PC-9 (cell line): ENCODE data around the gene CYBC1. TPM values are rescaled to one million over a fixed set of nuclear protein-coding genes. Genes with fewer than 3 reads are reported as not detected.
A peak's percentile ranks its signal among the peaks of the same experiment; 100 is the strongest.

Experiments
- BruUV-seq: library from RNA; stranded (reverse); fragments of 400-500 nt; replicated peaks from 2 replicates; lab custom pipeline; 2021; lab: Mats Ljungman, UMichigan
- CTCF ChIA-PET: fragments of 300-600 bp; sonication (Branson Sonifier 250); formaldehyde crosslinking; loops from one replicate; lab custom pipeline; 2022; ENCODE audit warnings: antibody characterized with exemption; lab: Charles Lee
- POLR2A ChIA-PET: fragments of 300-600 bp; sonication (Branson Sonifier 250); formaldehyde crosslinking; loops from one replicate; lab custom pipeline; 2022; ENCODE audit warnings: antibody characterized with exemption; ENCODE audit not compliant: unreplicated experiment; lab: Charles Lee
- DNase-seq, 2 experiments: peaks; one replicate each; pipeline versions ENCODE4 v3.0.0 to v3.0.0-alpha.2; 2015 to 2022; ENCODE audit warnings: mixed read lengths in 1 of 2
- H2AFZ ChIP-seq: fragments of 200-600 bp; sonication (generic); 2 replicates; pipeline ENCODE4 v1.8.1; 2017; ENCODE audit warnings: antibody characterized with exemption
- H3F3A ChIP-seq: fragments of 200-600 bp; sonication (generic); 2 replicates; pipeline ENCODE4 v1.8.1; 2017; ENCODE audit warnings: antibody characterized with exemption, mild to moderate bottlenecking, low read depth; ENCODE audit not compliant: insufficient read depth
- H3K27ac ChIP-seq: fragments of 200-600 bp; sonication (generic); 2 replicates; pipeline ENCODE4 v1.6.1; 2016; ENCODE audit warnings: mixed run types
- H3K27me3 ChIP-seq: fragments of 200-600 bp; sonication (generic); 2 replicates; pipeline ENCODE4 v1.6.1; 2016; ENCODE audit warnings: low read depth, mixed run types; ENCODE audit not compliant: insufficient read depth
- H3K36me3 ChIP-seq: fragments of 200-600 bp; sonication (generic); 2 replicates; pipeline ENCODE4 v1.6.1; 2016; ENCODE audit warnings: low read depth, mixed run types
- H3K4me1 ChIP-seq: fragments of 200-600 bp; sonication (generic); replicated peaks from 2 replicates; pipeline ENCODE4 v1.6.1; 2016; ENCODE audit warnings: mixed run types; ENCODE audit not compliant: insufficient read depth
- H3K4me2 ChIP-seq: fragments of 200-600 bp; sonication (generic); 2 replicates; pipeline ENCODE4 v1.6.1; 2017; ENCODE audit warnings: mixed run types
- H3K4me3 ChIP-seq: fragments of 200-600 bp; sonication (generic); 2 replicates; pipeline ENCODE4 v1.6.1; 2016; ENCODE audit warnings: mixed run types
- H3K79me2 ChIP-seq: fragments of 200-600 bp; sonication (generic); 2 replicates; pipeline ENCODE4 v1.6.1; 2017; ENCODE audit warnings: low read depth, mixed run types
- H3K9me2 ChIP-seq: fragments of 200-600 bp; sonication (generic); 2 replicates; pipeline ENCODE4 v1.8.1; 2017; ENCODE audit warnings: mild to moderate bottlenecking; ENCODE audit not compliant: insufficient read depth
- H3K9me3 ChIP-seq: fragments of 200-600 bp; sonication (generic); 2 replicates; pipeline ENCODE4 v1.8.1; 2016; ENCODE audit warnings: low read depth; ENCODE audit not compliant: insufficient read depth
- H4K20me1 ChIP-seq: fragments of 200-600 bp; sonication (generic); 2 replicates; pipeline ENCODE4 v1.8.1; 2017; ENCODE audit not compliant: insufficient read depth
- CTCF ChIP-seq: fragments of 200-600 bp; sonication (generic); conservative IDR thresholded peaks from 2 replicates; pipeline ENCODE4 v1.6.1; 2017; ENCODE audit warnings: mixed run types, antibody characterized with exemption, mild to moderate bottlenecking, moderate library complexity
- EZH2 ChIP-seq: fragments of 200-600 bp; sonication (generic); IDR thresholded peaks from 2 replicates; pipeline ENCODE4 v1.8.0; 2017; ENCODE audit warnings: antibody characterized with exemption, low read depth
- intact Hi-C: fragments of 100-400 bp; cut with micrococcal nuclease; formaldehyde crosslinking; loops from one replicate; pipeline ENCODE4 v1.10.0; 2022; ENCODE audit not compliant: unreplicated experiment
- total RNA-seq: library from RNA; stranded (reverse); gene quantifications from 2 replicates; pipeline ENCODE4 v1.2.3, GENCODE V29; 2021

Gene CYBC1
- total RNA-seq, 1 experiment from 2014 or later: 78.4 TPM

- H3K36me3 ChIP-seq: no peaks in the 10 kb centered on the region
- no TSS peak for BruUV-seq
- H3K79me2 ChIP-seq: peaks cover 10% of the 10 kb centered on the region; the same call in 1 of the 2 replicates
- H3K4me1 ChIP-seq: peaks cover 12% of the 10 kb centered on the region; the same call in 1 of the 2 replicates
- H3K4me2 ChIP-seq: peak overlapping the region; percentile 80
- ChIA-PET CTCF (interaction anchor here (0.6 kb wide), 1 partner anchor 67 kb away, joined by 6 read pairs; no protein-coding TSS in a partner anchor), POLR2A (no interaction called here)
- H3K4me3 ChIP-seq: peak overlapping the region; percentile 94
- H3K9me3 ChIP-seq: no peaks in the 10 kb centered on the region
- H2AFZ ChIP-seq: peak overlapping the region; percentile 84
- no peak overlapping the region for H3K27ac ChIP-seq
- no peaks in the 10 kb centered on the region for H3F3A ChIP-seq
- no peaks in the 10 kb centered on the region for H4K20me1 ChIP-seq
- TF ChIP-seq CTCF (no peak), EZH2 (no peak)
- no peaks in the 10 kb centered on the region for H3K9me2 ChIP-seq
- no peak for DNase-seq
- no peaks in the 10 kb centered on the region for H3K27me3 ChIP-seq
- intact Hi-C loops: no loop called here
These were observed 632 bp downstream of the CYBC1 start for GRCh38 chr17:82449883-82450356.

DNA sequence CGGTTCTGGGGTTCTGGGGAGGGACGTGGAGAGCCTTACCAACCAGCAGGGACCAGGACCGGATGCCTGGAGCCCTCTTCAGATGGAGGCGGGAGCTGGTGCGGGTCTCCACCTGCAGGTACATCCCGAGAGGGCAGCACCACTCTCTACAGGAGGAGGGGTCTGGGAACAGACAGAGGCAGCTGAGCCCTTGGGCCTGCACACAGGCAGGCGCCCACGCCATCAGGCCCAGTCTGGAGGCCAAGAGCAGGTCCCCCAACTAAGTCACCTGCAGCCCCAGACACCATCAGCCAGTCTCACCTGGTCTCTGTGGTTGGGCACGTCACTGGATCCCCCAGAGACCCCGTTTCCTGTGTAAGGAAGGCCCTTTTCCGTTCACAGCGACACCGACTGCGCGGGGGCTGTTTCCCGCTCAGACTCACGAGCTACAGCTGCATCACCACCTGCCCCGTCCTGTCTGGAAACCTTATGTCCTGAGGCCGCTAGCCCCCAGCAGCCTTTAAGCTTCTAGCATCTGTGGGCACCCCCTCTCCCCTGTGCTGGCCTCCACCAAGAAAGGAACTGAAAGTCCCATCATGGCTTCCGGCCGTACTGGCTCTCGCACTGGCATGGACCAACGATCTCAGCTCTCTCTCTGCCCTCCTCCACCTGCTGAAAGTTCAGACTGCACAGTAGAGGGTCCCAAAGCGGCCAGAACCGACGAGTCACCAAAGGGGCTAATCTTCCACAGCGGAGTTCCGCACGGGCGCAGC, 1.2 kb downstream of the CYBC1 start:
- Histone ChIP-seq H3K9me2 (no peaks in the 10 kb centered on the region), H3K36me3 (no peaks in the 10 kb centered on the region), H3K9me3 (no peaks in the 10 kb centered on the region), H4K20me1 (no peaks in the 10 kb centered on the region), H2AFZ (no peak overlapping the region), H3K79me2 (peaks cover 10% of the 10 kb centered on the region; the same call in 1 of the 2 replicates), H3K4me1 (peaks cover 12% of the 10 kb centered on the region; the same call in 1 of the 2 replicates), H3K4me2 (peak overlapping the region; percentile 80), H3F3A (no peaks in the 10 kb centered on the region), H3K27ac (no peak overlapping the region), H3K4me3 (peak overlapping the region; percentile 94), H3K27me3 (no peaks in the 10 kb centered on the region)
- ChIA-PET CTCF (no interaction called here), POLR2A (interaction anchor here (0.7 kb wide), 1 partner anchor 72 kb away, joined by 4 read pairs; no protein-coding TSS in a partner anchor)
- BruUV-seq: no TSS peak
- intact Hi-C loops: no loop called here
- no peak for DNase-seq
- TF ChIP-seq CTCF (no peak), EZH2 (no peak)

GRCh38 chr17:82447876-82448275, 2.7 kb downstream of the CYBC1 start:
- peaks cover 12% of the 10 kb centered on the region; the same call in 1 of the 2 replicates for H3K4me1 ChIP-seq
- intact Hi-C loops: no loop called here
- H3K4me2 ChIP-seq: no peak overlapping the region
- H3K9me2 ChIP-seq: no peaks in the 10 kb centered on the region
- H3K27ac ChIP-seq: no peak overlapping the region
- no TSS peak for BruUV-seq
- H3K36me3 ChIP-seq: no peaks in the 10 kb centered on the region
- H3F3A ChIP-seq: no peaks in the 10 kb centered on the region
- no peak for DNase-seq
- POLR2A ChIA-PET: no interaction called here
- H3K9me3 ChIP-seq: no peaks in the 10 kb centered on the region
- H4K20me1 ChIP-seq: no peaks in the 10 kb centered on the region
- peaks cover 10% of the 10 kb centered on the region; the same call in 1 of the 2 replicates for H3K79me2 ChIP-seq
- TF ChIP-seq EZH2 (no peak), CTCF (no peak)
- no peak overlapping the region for H3K4me3 ChIP-seq
- CTCF ChIA-PET: no interaction called here
- no peak overlapping the region for H2AFZ ChIP-seq
- H3K27me3 ChIP-seq: no peaks in the 10 kb centered on the region
